Fibroblast of the aortic adventitia (primary cell): ENCODE measurements around the gene ROM1. TPM values are rescaled to one million over a fixed set of nuclear protein-coding genes. Genes with fewer than 3 reads are reported as not detected.

Experiments
- DNase-seq: peaks from one replicate; pipeline ENCODE4 v3.0.0-alpha.2; 2010; ENCODE audit warnings: low read depth
- H3K4me3 ChIP-seq: 2 replicates; pipeline ENCODE4 v1.5.1; 2011; ENCODE audit warnings: low read depth, mild to moderate bottlenecking, control low read depth, low read length, moderate library complexity
- CTCF ChIP-seq: IDR thresholded peaks from 2 replicates; pipeline ENCODE4 v1.5.1; 2011; ENCODE audit warnings: mild to moderate bottlenecking, low read length, control low read depth, inconsistent platforms; ENCODE audit not compliant: insufficient read depth
- total RNA-seq: library from RNA; depleted of rRNA; stranded (reverse); fragments of >200 nt; gene quantifications from 2 replicates; pipeline ENCODE4 v1.2.3, GENCODE V29; 2012; ENCODE audit warnings: low replicate concordance

Gene ROM1
- total RNA-seq, 1 donor, result 4.6 TPM

GRCh38 chr11:62572431-62572830, 40.6 kb upstream of the ROM1 start:
- DNase-seq, result no peak
- no peak for TF ChIP-seq CTCF

GRCh38 chr11:62573006-62573591, 40.0 kb upstream of the ROM1 start:
- peak overlapping the region; percentile 97 for H3K4me3 ChIP-seq
- TF ChIP-seq CTCF, result no peak
- DNase-seq, result peak; percentile 27

More at GRCh38 chr11:62572431-62572830, 40.6 kb upstream of the ROM1 start:
- H3K4me3 ChIP-seq, result peak overlapping the region; percentile 97

GRCh38 chr11:62573592-62574362, 39.3 kb upstream of the ROM1 start, which contains the start of gene EEF1G:
Gene EEF1G (minus strand): TSS chr11:62573891. CDS start chr11:62573842, 49 bp downstream.
- H3K4me3 ChIP-seq, result peak within 1 kb of the TSS; percentile 97
- peak; percentile 100 for DNase-seq
- TF ChIP-seq CTCF, result no peak

- H3K4me3 ChIP-seq, result peak overlapping the region; percentile 84
- TF ChIP-seq CTCF, result no peak
- DNase-seq, result peak; percentile 35
Measured at GRCh38 chr11:62574363-62575071, 38.5 kb upstream of the ROM1 start.

- no peak for TF ChIP-seq CTCF
- peak overlapping the region; percentile 84 for H3K4me3 ChIP-seq
Measured at GRCh38 chr11:62575156-62575555, 37.9 kb upstream of the ROM1 start.

GRCh38 chr11:62575837-62576236, 37.2 kb upstream of the ROM1 start:
- peak overlapping the region; percentile 84 for H3K4me3 ChIP-seq
- no peak for DNase-seq
- TF ChIP-seq CTCF, result no peak

More at GRCh38 chr11:62575156-62575555, 37.9 kb upstream of the ROM1 start:
- no peak for DNase-seq
